ENCODE measurements around the gene GPR139. TPM values are rescaled to one million over a fixed set of nuclear protein-coding genes. Genes with fewer than 3 reads are reported as not detected.

Gene GPR139
- total RNA-seq, 6 experiments from 2014 or later, result not detected

GRCh38 chr16:19984135-19984534 is 89.6 kb downstream of the GPR139 start:
- Mint-ChIP-seq H3K27ac (no peak overlapping the region), H3K27me3 (ENCODE audit: insufficient read depth) (no peaks in the 10 kb centered on the region)
- no peak for DNase-seq

More at GRCh38 chr16:19984135-19984534, 89.6 kb downstream of the GPR139 start:
- no peaks in the 10 kb centered on the region for H3K36me3 Mint-ChIP-seq (ENCODE audit: low read depth)
- no peaks in the 10 kb centered on the region for H3K4me1 Mint-ChIP-seq (ENCODE audit: low read depth)
- H3K4me3 Mint-ChIP-seq, result no peak overlapping the region
- no peak for TF ChIP-seq CTCF (IDR thresholded peaks at IDR 0.05)
- H3K9me3 Mint-ChIP-seq, result peaks cover 44% of the 10 kb centered on the region

Other genes starting within 250 kb of the GPR139 start
- gene GPRC5B, start 189.0 kb downstream of the GPR139 start, total RNA-seq (2021; fragmentation: NEBNext Ultra II Directional; extraction: Animal tissue kit (Norgen Biotek cat#: 25700)), result under 1 TPM; 0.14 to 0.48 (median 0.29) TPM